MCF 10A (cell line): Measurements from ENCODE around the gene MRAP. TPM values are rescaled to one million over a fixed set of nuclear protein-coding genes. Genes with fewer than 3 reads are reported as not detected.

Experiments
- BruUV-seq: library from RNA; stranded (reverse); fragments of 400-500 nt; replicated peaks from 2 replicates; lab custom pipeline; 2021; lab: Mats Ljungman, UMichigan
- CTCF ChIA-PET: fragments of 300-600 bp; sonication (Branson Sonifier 250); formaldehyde crosslinking; extraction: SDS; loops from one replicate; lab custom pipeline; 2021; ENCODE audit warnings: antibody characterized with exemption, inconsistent platforms; lab: Yijun Ruan, JAX
- POLR2A ChIA-PET: fragments of 300-600, 350-650 bp; sonication (Branson Sonifier 250); formaldehyde crosslinking; extraction: SDS; loops from one replicate; lab custom pipeline; 2020; ENCODE audit warnings: antibody characterized with exemption, inconsistent platforms; lab: Yijun Ruan, JAX
- DNase-seq: peaks from one replicate; pipeline ENCODE4 v3.0.0-alpha.2; 2018; ENCODE audit not compliant: unreplicated experiment
- H3K27ac Mint-ChIP-seq: one replicate; pipeline ENCODE4 v1.8.0; 2022; ENCODE audit warnings: mild to moderate bottlenecking, low read depth, mixed read lengths; ENCODE audit not compliant: unreplicated experiment
- H3K27me3 Mint-ChIP-seq: one replicate; pipeline ENCODE4 v1.8.0; 2022; ENCODE audit warnings: mixed read lengths; ENCODE audit not compliant: insufficient read depth, unreplicated experiment
- H3K36me3 Mint-ChIP-seq: one replicate; pipeline ENCODE4 v1.8.0; 2022; ENCODE audit warnings: mild to moderate bottlenecking, moderate library complexity, mixed read lengths; ENCODE audit not compliant: insufficient read depth, unreplicated experiment
- H3K4me1 Mint-ChIP-seq: one replicate; pipeline ENCODE4 v1.8.0; 2022; ENCODE audit warnings: mixed read lengths; ENCODE audit not compliant: insufficient read depth, unreplicated experiment
- H3K4me3 Mint-ChIP-seq: one replicate; pipeline ENCODE4 v1.8.0; 2022; ENCODE audit warnings: mild to moderate bottlenecking, moderate library complexity, mixed read lengths; ENCODE audit not compliant: unreplicated experiment
- H3K9me3 Mint-ChIP-seq: one replicate; pipeline ENCODE4 v1.8.0; 2022; ENCODE audit warnings: mixed read lengths; ENCODE audit not compliant: unreplicated experiment
- intact Hi-C: fragments of 100-400 bp; cut with micrococcal nuclease; formaldehyde crosslinking; loops from 2 replicates; pipeline ENCODE4 v1.14.1; 2022
- total RNA-seq: library from RNA; stranded (reverse); gene quantifications from 2 replicates; pipeline ENCODE4 v1.2.3, GENCODE V29; 2022
- TF ChIP-seq, protein P1 (sequence below): fragments of 200-600 bp; IDR thresholded peaks from one replicate; pipeline ENCODE4 v1.8.0; 2022; ENCODE audit warnings: antibody characterized with exemption, mild to moderate bottlenecking; ENCODE audit not compliant: unreplicated experiment

MRAP gene
- total RNA-seq, 1 experiment from 2014 or later = not detected

DNA sequence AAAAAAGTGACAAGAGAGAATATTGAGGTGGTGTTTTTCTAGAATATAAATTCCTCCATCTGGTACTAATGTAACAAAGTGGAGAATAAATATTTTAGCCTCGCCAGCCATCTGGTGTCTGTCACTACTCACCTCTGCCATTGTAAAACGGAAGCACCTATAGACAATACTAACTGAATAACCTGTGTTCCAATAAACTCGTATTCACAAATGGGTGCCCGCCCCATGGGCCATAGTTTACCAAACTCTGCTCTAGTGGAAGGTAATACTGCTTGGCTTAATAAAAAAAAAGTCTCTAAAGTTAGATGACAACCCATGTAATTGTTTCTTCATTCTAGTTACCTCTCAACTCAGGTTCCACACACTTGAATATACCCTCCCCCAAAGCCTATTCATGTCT, 27.9 kb upstream of the MRAP start:
- intact Hi-C loops = no loop called here
- BruUV-seq = no TSS peak
- ChIA-PET CTCF (interaction anchor here (0.9 to 1.1 kb wide), 2 partner anchors 404 to 490 kb away, joined by 3 to 4 read pairs; no protein-coding TSS in a partner anchor), POLR2A (no interaction called here)
- no peak overlapping the region for H3K4me3 Mint-ChIP-seq
- peaks cover 4% of the 10 kb centered on the region for H3K4me1 Mint-ChIP-seq
- peaks cover 54% of the 10 kb centered on the region for H3K36me3 Mint-ChIP-seq
- TF ChIP-seq, protein P1, sequence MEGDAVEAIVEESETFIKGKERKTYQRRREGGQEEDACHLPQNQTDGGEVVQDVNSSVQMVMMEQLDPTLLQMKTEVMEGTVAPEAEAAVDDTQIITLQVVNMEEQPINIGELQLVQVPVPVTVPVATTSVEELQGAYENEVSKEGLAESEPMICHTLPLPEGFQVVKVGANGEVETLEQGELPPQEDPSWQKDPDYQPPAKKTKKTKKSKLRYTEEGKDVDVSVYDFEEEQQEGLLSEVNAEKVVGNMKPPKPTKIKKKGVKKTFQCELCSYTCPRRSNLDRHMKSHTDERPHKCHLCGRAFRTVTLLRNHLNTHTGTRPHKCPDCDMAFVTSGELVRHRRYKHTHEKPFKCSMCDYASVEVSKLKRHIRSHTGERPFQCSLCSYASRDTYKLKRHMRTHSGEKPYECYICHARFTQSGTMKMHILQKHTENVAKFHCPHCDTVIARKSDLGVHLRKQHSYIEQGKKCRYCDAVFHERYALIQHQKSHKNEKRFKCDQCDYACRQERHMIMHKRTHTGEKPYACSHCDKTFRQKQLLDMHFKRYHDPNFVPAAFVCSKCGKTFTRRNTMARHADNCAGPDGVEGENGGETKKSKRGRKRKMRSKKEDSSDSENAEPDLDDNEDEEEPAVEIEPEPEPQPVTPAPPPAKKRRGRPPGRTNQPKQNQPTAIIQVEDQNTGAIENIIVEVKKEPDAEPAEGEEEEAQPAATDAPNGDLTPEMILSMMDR = no peak
- no peak overlapping the region for H3K27ac Mint-ChIP-seq
- H3K9me3 Mint-ChIP-seq = no peaks in the 10 kb centered on the region
- no peaks in the 10 kb centered on the region for H3K27me3 Mint-ChIP-seq
- no peak for DNase-seq

DNA sequence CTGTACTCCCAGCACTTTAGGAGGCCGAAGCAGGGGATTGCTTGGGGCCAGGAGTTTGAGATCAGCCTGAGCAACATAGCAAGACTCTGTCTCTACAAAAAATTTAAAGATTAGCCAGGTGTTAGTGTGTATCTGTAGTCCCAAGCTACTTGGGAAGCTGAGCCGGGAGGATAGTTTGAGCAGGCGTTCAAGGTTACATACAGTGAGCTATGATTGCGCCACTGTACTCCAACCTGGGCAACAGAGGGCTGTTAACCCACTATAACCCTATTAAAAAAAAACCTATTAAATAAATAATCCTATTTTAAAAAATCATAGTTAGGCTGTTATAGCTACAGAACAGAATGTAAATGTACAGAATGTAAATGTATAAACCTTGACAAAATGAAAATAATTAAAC, 22.0 kb upstream of the MRAP start:
- H3K4me3 Mint-ChIP-seq = no peak overlapping the region
- H3K27me3 Mint-ChIP-seq = no peaks in the 10 kb centered on the region
- H3K36me3 Mint-ChIP-seq = peaks cover 44% of the 10 kb centered on the region
- CTCF ChIA-PET = interaction anchor here (0.6 to 0.7 kb wide), 2 partner anchors 376 to 610 kb away, joined by 3 read pairs; no protein-coding TSS in a partner anchor
- no peaks in the 10 kb centered on the region for H3K9me3 Mint-ChIP-seq
- peaks cover 20% of the 10 kb centered on the region for H3K4me1 Mint-ChIP-seq
- no peak overlapping the region for H3K27ac Mint-ChIP-seq
- intact Hi-C loops = loop anchor here (5.0 kb wide), 1 partner anchor 326 kb away; no protein-coding TSS in a partner anchor
- TF ChIP-seq, protein P1 = no peak
- no peak for DNase-seq
- no TSS peak for BruUV-seq
- POLR2A ChIA-PET = interaction anchor here (0.8 to 0.9 kb wide), 3 partner anchors 19 to 496 kb away, joined by 3 to 5 read pairs (median 4); no protein-coding TSS in a partner anchor

DNA sequence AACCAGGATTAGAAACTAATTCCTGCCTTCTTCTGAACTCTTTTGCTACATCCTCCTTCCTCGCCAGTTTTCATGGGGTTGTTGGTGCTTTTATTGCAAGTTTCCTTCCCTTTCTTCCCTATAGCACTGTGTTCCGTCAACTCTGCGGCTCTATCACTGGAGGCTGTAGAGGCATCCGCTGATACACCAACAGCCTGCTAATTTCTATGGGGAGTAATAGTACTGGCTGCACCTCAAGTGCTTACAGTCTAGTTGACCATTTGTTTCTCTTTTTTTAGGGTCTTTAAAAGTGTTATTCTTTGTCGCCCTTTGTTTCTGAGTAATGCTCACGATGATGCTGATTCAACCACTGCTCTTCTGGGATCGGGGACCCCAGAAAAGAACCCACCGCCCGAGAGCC, 20.6 kb upstream of the MRAP start:
- BruUV-seq = TSS peak; percentile 22
- Mint-ChIP-seq H3K4me1 (peaks cover 20% of the 10 kb centered on the region), H3K27ac (peak overlapping the region; percentile 82), H3K4me3 (peak overlapping the region; percentile 94), H3K9me3 (no peaks in the 10 kb centered on the region), H3K27me3 (no peaks in the 10 kb centered on the region), H3K36me3 (peaks cover 38% of the 10 kb centered on the region)
- intact Hi-C loops = loop anchor here (5.0 kb wide), 1 partner anchor 324 kb away; no protein-coding TSS in a partner anchor
- TF ChIP-seq, protein P1 = no peak
- CTCF ChIA-PET = interaction anchor here (0.6 kb wide), 1 partner anchor 204 kb away, joined by 3 read pairs; no protein-coding TSS in a partner anchor
- POLR2A ChIA-PET = interaction anchor here (0.6 to 0.8 kb wide), 2 partner anchors 10 to 13 kb away, joined by 3 to 4 read pairs; no protein-coding TSS in a partner anchor
- DNase-seq = no peak

DNA sequence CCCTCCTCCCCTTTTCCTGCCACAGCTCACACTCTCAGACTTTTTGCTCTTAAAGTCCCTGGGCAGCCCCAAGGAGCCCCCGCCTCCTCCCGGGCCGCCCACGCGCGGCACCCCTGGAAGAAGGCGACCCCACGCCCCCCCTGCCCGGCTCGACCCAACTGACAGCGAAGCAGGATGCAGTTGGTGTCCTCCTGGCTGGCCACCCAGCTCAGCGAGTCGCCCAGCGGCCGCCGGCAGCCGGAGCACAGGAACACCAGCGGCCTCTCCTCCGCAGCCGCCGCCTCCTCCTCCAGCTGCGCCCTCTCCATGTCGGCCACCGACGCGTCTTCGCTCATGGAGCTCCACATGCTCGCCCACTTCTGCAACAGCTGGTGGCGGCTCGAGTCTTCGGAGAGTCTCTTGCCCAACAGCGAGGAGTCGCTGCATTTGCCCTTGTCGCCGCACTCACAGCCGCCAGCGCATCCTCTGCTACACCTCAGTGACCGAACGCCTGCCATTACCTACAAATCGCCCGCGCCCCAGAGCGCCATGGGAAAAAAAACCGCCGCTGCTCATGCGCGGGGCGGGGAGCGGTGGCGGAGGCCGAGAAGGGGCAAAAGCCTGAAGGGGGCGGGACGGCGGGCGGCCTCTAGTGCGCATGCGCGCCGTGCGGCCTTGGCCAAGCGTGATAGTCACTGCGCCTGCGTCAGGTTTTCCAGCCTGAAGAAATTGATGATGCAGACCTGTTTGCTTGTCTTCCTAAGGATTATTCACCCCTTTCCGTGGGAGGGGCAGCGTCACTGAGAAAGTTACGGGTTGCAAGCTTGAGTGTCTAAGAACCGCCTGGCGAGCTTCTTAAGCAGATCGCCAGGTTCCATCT, 19.9 kb upstream of the MRAP start, which contains the start of gene MIS18A:
MIS18A (minus strand) TSS at position 532 of the 859 bp plus-strand sequence; CDS start at position 497, 35 bp downstream.
- CTCF ChIA-PET = interaction anchor here (0.6 to 0.7 kb wide), 4 partner anchors 19 to 213 kb away, joined by 3 to 4 read pairs (median 3); no protein-coding TSS in a partner anchor
- TF ChIP-seq, protein P1 = no peak
- intact Hi-C loops = loop anchor here (5.0 kb wide), 1 partner anchor 324 kb away; no protein-coding TSS in a partner anchor
- H3K4me1 Mint-ChIP-seq = peaks cover 20% of the 10 kb centered on the region
- no peaks in the 10 kb centered on the region for H3K9me3 Mint-ChIP-seq
- peak within 1 kb of the TSS; percentile 94 for H3K4me3 Mint-ChIP-seq
- H3K36me3 Mint-ChIP-seq = peaks cover 37% of the 10 kb centered on the region
- peak; percentile 97 for DNase-seq
- peak within 1 kb of the TSS; percentile 82 for H3K27ac Mint-ChIP-seq
- no peaks in the 10 kb centered on the region for H3K27me3 Mint-ChIP-seq
- no TSS peak for BruUV-seq
- POLR2A ChIA-PET = interaction anchor here (0.6 to 1.9 kb wide), 12 partner anchors 9 to 546 kb away, joined by 3 to 6 read pairs (median 3); partner anchors contain the start of gene SCAF4
